ENCODE results near the gene PLK5.

GRCh38 chr19:1561236-1561842 is 37.5 kb downstream of the PLK5 start:
- TF ChIP-seq EP300 (IDR thresholded peaks at IDR 0.05) (no peak), POLR2A (IDR thresholded peaks at IDR 0.05) (no peak), CTCF (IDR thresholded peaks at IDR 0.05) (no peak)

Measured in gastroesophageal sphincter (tissue), 3 donors.